Urothelium cell line (cell line): Measurements from ENCODE around the gene LRRC8C.

Experiments used
- DNase-seq: peaks from one replicate; pipeline ENCODE4 v3.0.0; 2011; ENCODE audit warnings: low spot score, mixed read lengths
- FAIRE-seq: peaks from 2 replicates; lab custom pipeline; 2011; peaks lifted over from hg19 to GRCh38; lab: Jason Lieb, UNC

LRRC8C gene

DNA sequence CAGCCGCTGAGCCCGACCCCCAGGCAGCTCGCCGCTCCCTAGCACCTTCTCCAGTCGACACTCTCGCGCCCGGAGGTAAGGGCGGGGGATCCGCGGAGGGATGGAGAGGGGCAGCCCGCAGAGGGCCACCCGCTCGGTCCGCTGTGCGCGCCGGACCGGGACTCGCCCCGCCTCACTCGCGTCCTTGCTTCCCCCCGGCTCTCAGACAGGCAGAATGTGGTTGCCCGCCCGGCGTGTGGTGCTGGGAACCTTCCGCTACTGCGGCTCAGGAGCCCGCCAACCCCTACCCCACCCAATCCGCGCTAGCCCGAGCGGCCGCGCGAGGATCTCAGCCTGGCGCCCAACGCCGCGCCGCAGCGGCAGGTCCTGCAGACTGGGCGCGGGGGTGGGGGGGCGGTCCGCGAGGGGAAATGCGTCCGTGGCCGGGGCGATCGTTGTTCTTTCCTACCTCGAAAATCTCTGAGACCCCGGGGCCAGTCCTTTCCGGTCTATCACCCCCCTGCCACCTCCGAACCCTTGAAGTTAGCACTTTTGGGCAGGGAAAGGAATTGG is 404 bp downstream of the LRRC8C start:
- DNase-seq (peak; percentile 61), FAIRE-seq (no peak)

DNA sequence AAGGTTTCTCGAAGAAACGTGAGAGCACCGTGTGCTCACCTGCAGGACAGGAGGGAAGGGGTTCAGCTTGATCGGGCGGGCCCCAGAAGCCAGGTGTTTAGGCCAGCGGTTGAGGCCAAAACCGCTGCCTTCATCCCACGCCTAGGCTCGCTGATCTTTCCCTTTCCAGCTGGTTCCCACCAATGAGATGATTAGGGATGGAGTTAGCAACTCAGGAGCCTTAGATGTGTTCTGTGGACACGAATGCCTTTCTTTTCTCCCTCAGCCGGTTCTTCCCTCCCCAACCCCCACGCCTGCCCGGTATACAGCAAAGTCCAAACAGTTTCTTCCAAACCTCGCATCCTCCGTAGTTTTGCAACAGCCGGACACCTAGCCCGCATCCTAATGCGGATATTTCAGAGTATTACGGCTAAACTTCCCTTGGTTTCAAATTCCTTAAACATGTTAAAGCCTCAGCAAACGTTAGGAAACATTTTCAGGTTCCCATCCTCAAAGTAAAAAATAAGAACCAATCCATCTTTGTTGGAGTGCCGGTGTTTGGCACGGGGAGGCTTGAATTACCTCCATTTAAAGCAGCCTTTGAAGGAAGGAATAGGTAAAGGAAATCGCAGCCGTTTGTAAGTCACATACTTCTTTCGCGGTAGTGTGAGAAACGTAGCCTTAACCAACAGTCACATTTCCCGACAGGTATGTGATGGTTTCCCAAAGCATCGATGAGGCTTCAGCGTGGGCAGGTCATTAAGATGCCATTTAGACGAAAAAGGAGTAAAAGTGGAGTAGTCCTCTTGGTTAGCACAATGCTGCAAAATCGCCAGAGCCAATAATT is 1.1 kb downstream of the LRRC8C start:
- FAIRE-seq (no peak), DNase-seq (peak; percentile 27)

DNA sequence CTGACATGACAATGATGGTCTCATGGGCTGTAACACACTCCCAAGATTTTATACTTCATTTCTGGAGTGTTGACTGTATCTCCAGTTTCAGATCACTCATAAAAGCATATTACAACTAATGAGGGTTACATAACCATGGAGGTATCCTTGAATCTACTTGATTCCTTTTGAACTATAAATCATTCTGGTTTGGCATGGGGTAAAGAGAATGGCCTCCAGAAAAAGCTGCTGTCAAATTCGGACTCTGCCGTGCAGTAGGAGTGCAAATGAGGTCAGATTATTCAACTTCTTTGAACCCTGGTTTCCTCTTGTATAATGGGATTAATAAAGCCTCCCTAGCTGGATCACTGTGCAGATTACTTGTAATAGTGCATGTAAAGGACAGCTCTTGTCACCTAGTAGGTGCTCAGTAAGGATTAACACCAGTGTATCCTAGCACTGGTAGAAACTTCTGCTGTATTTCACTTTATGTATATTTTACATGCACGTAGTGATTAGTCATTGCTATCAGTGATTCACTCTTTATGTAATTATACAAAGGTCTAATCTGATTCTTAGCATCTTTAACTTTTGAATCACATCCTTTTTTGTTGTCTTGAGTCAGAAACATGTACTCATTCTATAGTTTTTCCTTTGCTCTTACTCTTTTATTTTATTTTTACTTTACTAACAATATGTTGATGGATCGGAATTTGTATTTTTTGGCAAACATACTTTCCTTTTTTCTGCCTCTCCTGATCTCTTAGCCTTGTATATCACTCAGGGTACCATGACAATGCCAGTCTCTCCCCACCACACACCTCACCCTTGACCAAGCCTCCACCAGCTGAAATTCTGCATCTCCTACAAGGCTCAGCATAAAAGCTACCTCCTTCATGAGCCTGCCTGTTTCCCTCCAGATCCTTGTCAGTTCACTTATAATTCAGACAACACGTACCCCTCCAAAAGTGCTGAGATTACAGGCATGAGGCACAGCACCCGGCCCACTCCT is 3.2 kb downstream of the LRRC8C start:
- no peak for DNase-seq
- FAIRE-seq: no peak

DNA sequence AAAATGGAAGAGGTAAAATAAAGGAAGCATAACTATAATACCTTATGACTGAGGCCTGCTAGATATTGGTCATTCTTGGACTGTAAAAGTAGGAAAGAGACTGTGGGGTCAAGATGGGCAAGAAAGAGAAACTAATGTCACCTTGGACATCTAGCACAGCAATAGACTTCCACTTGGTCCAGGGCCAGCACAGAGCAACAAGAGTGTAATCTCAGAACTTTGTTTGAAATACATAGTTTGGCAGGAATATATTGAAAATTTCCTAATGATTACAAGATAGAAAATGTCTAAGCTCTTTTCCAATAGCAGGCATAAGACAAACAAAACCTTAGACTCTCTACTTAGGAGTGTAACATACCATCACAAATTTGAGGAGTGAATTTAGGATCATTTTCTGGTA is 4.6 kb downstream of the LRRC8C start:
- FAIRE-seq: no peak
- no peak for DNase-seq

DNA sequence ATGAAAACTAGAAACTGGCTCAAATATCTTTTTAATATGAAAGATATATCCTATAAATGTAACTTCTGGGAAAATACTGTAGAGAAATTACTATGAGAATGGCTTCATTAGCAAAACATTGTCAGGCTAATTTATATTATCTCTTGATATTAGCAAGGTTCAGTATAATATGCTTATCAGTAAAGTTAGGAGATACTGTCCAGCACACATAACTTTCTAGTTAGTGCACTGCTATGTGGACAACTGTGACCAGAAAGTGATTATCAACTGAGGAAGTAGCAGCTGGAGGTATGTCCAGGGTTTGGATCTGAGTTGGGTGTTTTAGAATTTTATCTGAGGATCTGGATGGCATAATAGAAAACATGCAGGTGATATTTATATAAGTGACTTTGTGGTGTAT is 7.5 kb downstream of the LRRC8C start:
- FAIRE-seq: no peak
- DNase-seq: no peak

DNA sequence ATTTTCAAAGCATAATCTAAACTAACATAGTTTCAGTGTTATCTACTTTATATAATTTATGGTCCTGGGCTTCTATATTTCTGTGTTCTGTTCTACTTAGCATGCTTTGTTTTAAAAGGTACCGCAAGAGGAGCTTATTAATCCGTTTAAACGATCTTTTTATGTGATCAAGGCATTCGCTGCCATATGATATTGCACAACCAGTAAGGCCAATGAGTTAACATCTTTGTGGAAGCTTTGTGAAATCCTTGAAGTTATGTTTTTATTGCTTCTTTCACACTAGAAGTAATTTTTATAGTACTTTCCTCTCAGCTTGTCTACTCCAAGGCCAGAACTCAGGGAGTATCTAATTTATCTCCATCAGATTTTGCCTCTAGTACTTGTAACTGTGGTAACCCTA is 8.9 kb downstream of the LRRC8C start:
- DNase-seq: no peak
- FAIRE-seq: no peak

DNA sequence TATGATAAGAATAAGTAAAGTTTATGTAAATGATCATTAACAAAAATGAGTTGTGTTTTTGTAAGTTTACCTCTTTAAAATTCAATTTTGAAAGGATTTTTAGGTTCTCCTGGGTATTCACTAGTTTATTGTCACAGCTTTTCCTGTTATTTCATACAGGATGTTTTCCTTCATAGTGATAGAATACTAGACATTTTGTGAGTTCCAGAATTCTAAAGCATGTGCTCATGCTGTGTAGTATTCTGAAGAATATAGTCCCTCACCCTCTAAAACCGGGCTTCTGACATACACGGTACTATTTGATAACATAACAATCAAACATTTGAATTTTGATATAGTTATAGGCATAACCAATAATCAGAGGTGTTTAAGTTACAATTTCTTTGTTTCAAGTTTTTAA is 10.7 kb downstream of the LRRC8C start:
- DNase-seq (no peak), FAIRE-seq (no peak)

DNA sequence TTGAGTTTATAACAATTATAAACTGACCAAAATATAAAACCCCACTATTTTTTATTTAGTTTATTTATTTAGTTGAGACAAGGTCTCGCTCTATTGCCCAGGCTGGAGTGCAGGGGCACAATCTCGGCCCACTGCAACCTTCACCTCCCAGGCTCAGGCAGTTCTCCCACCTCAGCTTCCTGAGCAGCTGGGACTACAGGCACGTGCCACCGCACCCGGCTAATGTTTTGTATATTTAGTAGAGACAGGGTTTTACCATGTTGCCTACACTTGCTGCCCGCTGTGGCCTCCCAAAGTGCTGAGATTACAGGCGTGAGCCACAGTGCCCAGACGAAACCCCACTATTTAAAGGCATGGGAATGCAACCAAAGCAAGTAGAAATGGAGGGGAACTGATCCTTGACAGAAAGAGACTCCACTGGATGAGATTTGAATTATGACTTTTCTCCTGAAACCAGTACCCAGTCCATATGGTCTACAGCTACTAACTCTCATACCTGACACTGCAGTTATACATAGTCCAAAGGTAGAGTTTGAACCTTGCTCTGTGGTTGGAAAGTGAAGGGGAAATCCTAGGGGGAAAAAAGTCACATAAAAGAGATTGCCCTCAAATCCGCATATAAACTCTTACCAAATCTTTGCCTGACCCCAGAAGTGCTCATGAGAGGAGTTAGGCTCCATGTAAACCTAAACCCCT is 11.3 kb downstream of the LRRC8C start:
- no peak for FAIRE-seq

DNA sequence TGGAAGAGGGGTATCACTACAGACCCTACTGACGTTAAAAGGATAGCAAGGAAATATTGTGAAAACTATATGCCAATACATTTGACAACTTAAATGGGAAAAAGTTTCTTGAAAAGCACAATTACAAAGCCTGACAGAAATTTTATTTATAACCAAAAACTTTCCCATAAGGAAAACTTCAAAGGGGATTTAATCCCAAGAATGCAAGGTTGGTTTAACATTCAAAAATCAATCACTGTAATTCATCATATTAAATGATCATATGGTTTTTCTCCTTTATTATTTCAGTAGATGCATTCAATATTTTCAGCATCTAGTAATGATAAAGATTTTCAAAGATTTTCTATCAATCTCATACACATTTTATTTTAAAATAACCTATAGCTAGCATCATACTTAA is 13.3 kb downstream of the LRRC8C start:
- FAIRE-seq (no peak), DNase-seq (no peak)

More for the DNA sequence above, 11.3 kb downstream of the LRRC8C start:
- DNase-seq: no peak

DNA sequence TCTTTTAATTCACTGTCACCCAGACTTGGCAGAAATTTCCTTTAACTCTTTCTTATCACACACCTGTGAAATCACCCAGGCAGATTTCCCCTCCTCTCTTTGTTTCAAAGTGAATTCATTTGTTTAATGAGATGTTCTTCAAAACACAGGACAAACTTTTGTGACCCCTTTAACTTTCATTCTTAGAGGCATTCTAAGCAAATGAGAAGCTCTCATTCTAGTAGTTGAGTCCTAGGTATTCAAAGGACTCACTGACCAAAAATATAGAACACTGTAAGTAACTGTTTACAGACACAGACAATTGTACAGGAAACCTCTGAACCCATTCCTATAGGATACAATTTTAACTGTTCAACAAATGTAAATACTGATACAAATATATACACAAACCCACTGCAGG is 16.9 kb downstream of the LRRC8C start:
- no peak for FAIRE-seq

DNA sequence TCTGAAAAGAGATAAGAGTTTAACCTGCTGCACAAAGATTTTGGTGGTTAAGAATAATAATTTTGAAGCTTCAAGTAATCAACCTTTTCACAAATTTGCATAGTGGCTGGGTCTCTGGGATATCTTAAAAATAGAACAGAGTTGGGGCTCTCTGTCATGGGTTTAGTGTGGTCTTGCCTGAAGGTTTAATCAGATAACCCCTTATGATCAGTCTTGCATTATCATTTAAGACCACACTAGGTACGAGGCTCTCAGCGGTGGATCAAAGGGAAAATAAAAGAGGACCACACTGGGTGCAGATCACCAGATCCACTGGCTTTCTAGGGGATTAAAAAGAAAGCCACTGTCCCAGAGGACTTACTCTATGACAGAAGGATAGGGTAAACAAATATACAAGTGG is 19.5 kb downstream of the LRRC8C start:
- no peak for DNase-seq
- FAIRE-seq: no peak

More for the DNA sequence above, 16.9 kb downstream of the LRRC8C start:
- no peak for DNase-seq

DNA sequence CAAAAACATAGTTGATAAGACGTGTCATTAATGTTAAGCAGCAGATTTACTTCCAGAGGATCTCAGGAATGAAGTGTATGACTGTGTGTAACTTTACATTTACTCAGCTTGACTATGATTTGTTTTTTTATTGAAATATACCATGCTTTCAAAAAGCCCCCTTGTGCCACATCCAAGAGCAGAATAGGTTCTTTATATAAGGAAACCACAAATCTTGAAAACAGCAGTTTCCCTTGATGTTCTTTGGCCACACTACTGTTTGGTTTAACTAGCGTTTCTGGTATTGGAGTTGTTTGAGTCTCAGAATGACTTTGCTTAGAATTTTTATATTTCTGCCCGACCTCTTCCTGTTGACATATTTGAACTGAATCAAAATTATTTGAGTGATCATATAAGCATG is 25.0 kb downstream of the LRRC8C start:
- FAIRE-seq: no peak
- DNase-seq: no peak

DNA sequence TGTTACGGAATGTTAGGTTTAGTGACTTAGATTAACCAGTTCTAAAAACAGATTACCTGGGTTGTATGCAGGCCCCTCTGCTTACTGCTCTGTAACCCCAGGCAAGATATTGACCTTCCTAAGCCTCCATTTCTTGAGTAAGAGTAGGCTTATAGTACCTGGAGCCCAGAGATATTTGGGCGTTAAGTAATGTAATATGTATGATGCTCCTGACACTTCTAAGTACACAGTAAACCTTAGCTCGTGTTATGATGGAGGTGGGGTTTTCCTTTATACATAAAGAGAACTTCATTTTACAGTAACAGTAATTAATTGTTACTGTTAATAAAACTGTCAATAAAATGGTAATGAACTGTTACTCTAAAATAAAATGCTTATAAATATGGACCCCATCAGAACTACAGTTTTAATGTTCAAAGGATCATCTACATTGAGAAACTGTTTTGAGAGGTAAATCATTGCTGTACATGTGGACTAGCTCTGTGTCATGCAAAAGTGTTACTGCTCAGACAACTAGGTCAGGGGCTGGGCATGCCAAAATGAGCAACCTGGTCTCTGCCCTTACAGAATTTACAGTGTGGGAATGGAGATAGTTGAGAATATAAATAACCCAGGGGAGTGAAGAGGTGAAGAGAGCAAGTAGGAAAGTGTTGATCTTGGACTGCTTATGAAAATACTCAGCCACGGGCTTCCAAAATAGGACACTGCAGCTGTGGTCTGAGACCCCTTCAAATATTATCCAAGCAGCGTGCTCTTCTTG is 26.6 kb downstream of the LRRC8C start:
- DNase-seq (no peak), FAIRE-seq (no peak)

DNA sequence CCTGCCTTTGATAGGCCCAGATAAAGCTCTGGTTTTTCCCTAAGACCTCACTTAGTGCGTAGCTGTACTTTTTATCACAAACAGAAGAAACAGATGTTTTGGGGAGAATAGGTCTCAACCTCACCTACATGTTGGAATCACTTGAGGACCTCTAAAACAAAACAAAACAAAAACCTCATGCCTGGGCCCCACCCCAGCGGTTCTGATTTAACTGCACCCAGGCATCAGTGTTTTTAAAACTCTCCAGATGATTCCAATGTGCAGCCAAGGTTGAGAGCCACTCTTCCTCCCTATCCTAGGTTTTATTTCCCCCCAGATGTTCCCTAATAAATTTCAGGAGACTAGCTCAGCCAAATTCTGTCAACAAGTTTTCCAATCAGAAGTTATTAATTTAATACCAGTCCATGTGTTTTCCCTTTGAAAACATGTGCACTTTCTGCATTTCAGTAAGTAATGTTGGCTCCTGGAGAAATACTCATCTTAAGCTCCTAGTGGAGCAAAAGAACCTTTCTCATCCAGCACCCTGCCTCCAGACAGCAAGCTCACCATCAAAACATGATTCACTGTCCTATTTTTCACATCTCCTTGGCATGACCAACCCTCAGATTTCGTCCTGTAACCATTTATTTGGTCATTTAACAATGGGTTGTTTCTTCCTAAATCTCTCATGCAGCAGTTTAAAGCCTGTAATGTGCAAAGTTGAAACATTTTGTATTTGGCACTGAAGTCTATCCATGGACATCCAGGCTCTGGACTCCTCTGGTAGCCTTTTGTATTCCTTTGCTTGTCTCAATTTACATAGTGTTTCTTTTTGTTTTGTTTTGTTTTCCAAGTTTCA is 27.5 kb downstream of the LRRC8C start:
- no peak for DNase-seq
- FAIRE-seq: no peak

DNA sequence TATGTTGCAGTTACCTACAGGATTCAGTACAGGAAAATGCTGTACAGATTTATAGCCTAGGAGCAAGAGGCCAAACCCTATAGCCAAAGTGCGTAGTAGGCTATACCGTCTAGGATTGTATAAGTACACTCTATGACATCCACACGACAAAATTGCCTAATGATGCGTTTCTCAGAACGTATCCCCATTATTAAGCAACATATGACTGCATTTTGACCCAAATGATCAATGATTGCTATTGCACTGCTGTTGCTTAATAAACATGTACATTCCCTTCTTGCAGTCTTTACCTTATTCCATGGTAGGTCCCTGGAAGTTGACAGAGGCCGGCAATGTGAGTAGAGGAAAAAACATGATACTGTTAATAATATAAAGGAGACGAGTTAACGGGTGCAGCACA is 33.0 kb downstream of the LRRC8C start:
- peak; percentile 50 for FAIRE-seq
- DNase-seq: no peak

DNA sequence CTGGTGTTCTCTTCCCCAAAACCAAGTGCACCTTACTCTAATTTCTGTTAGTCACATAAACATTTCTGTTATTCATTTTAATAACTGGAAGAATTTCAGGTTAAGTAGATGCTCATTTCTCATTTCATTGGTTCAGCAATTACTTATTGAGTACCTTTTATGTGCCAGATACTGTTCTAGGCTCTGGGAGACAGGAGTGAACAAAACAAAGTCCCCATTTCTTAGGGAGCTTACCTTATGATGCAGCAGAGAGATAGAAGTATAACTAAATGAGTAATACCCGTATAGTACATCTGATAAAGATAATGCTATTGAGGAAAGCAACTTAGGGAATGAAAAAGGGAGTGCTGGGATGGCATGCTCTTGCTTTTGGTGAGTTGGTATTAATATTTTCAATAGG is 33.7 kb downstream of the LRRC8C start:
- FAIRE-seq: no peak
- no peak for DNase-seq

DNA sequence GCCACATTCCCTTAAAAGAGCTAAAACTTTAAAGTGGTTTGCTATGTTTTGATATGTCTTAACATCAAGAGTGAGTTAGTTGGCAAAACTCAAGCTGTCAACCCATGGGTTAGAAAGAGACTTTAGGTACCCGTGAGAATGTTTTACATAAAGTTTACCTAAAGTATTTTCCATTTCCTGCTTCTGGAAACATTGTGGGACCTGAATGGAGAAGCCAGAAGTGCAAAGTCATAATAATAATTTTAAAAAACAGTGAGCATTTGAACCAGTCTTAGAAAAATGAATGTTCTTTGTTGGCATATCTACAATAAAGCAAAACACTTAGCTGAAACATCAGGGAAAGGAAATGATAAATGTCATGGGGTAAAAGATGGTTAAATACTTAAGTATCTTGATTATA is 34.8 kb downstream of the LRRC8C start:
- no peak for FAIRE-seq
- no peak for DNase-seq

DNA sequence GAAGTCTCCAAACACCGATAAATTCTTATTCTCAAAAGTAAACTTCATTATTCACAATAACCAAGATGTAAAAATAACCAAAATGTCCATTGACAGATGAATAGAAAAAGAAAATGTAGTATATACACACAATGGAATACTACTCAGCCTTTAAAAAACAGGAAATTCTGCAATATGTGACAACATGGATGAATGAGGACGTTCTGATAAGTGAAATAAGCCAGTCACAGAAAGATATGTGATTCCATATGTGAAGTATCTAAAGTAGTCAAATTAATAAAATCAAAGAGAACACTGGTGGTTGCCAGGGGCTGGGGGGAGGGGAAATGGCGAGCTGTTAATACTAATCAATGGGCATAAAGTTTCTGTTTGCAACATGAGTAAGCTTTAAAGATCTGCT is 36.0 kb downstream of the LRRC8C start:
- no peak for FAIRE-seq

DNA sequence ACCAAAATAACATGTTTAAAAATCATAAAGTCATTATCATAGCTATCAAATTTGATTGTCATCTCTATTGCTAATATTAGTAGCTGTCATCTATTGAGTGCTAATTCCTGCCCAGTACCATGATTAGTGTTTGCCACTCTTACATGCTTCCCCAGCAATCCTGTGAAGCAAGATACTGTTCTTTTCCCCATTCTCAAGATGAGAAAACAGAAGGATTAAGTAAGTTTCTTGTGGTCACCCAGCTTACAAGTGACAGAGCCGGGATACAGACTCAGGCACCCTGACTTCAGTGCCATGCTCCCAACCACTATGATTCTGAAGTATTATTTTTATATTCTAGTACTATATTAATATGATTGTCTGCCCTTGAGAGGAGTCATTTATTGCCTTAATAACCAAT is 36.5 kb downstream of the LRRC8C start:
- DNase-seq (no peak), FAIRE-seq (no peak)

More for the DNA sequence above, 36.0 kb downstream of the LRRC8C start:
- no peak for DNase-seq
